ENCODE measurements around the gene ABCA2. TPM values are rescaled to one million over a fixed set of nuclear protein-coding genes. Genes with fewer than 3 reads are reported as not detected.

ABCA2 gene
- total RNA-seq, 1 donor from 2014 or later: 2.7 TPM

GRCh38 chr9:137020771-137021567 lies 7.1 kb downstream of the ABCA2 start:
- Histone ChIP-seq H4K20me1 (ENCODE audit: low read depth) (peaks cover 8% of the 10 kb centered on the region), H3K36me3 (no peaks in the 10 kb centered on the region)
- TF ChIP-seq CTCF (IDR thresholded peaks at IDR 0.05): no peak
- TF ChIP-seq EZH2 (IDR thresholded peaks at IDR 0.05): no peak
- no peak for TF ChIP-seq EZH2phosphoT487 (IDR thresholded peaks at IDR 0.05)

GRCh38 chr9:137019891-137020683 lies 8.0 kb downstream of the ABCA2 start:
- H3K9me3 ChIP-seq (ENCODE audit: low read depth): no peaks in the 10 kb centered on the region
- no peak overlapping the region for H3K4me2 ChIP-seq
- peaks cover 8% of the 10 kb centered on the region for H4K20me1 ChIP-seq (ENCODE audit: low read depth)
- H3K4me1 ChIP-seq: peaks cover 11% of the 10 kb centered on the region
- Mint-ChIP-seq H3K27me3 (ENCODE audit: insufficient read depth, low read depth) (peaks cover 5% of the 10 kb centered on the region), H3K36me3 (peaks cover 4% of the 10 kb centered on the region), H3K9me3 (no peaks in the 10 kb centered on the region), H3K4me3 (peak overlapping the region; percentile 67), H3K4me1 (no peaks in the 10 kb centered on the region), H3K27ac (no peak overlapping the region)
- no peak for DNase-seq (ENCODE audit: low spot score)
- peaks cover 7% of the 10 kb centered on the region for H3F3A ChIP-seq (ENCODE audit: low read depth)
- no peak overlapping the region for H3K4me3 ChIP-seq
- H3K27me3 ChIP-seq: no peaks in the 10 kb centered on the region
- H3K79me2 ChIP-seq (ENCODE audit: low read depth): no peaks in the 10 kb centered on the region
- no peak overlapping the region for H2AFZ ChIP-seq (replicated peaks)
- H3K9ac ChIP-seq: no peak overlapping the region
- H3K27ac ChIP-seq: no peak overlapping the region
- H3K36me3 ChIP-seq: no peaks in the 10 kb centered on the region
- TF ChIP-seq EZH2 (IDR thresholded peaks at IDR 0.05) (no peak), CTCF (IDR thresholded peaks at IDR 0.05) (no peak), EZH2phosphoT487 (IDR thresholded peaks at IDR 0.05) (no peak)

More at GRCh38 chr9:137020771-137021567, 7.1 kb downstream of the ABCA2 start:
- no peaks in the 10 kb centered on the region for H3K79me2 ChIP-seq (ENCODE audit: low read depth)
- Mint-ChIP-seq H3K4me1 (peaks cover 4% of the 10 kb centered on the region), H3K27ac (no peak overlapping the region), H3K36me3 (peaks cover 4% of the 10 kb centered on the region), H3K4me3 (no peak overlapping the region), H3K9me3 (no peaks in the 10 kb centered on the region), H3K27me3 (ENCODE audit: insufficient read depth, low read depth) (peaks cover 3% of the 10 kb centered on the region)
- H3F3A ChIP-seq (ENCODE audit: low read depth): peaks cover 7% of the 10 kb centered on the region
- no peaks in the 10 kb centered on the region for H3K27me3 ChIP-seq
- H3K4me2 ChIP-seq: no peak overlapping the region
- H3K9ac ChIP-seq: no peak overlapping the region
- H2AFZ ChIP-seq (replicated peaks): no peak overlapping the region
- no peak for DNase-seq (ENCODE audit: low spot score)
- peaks cover 17% of the 10 kb centered on the region for H3K4me1 ChIP-seq
- no peaks in the 10 kb centered on the region for H3K9me3 ChIP-seq (ENCODE audit: low read depth)
- no peak overlapping the region for H3K4me3 ChIP-seq
- H3K27ac ChIP-seq: no peak overlapping the region

- TF ChIP-seq EZH2 (IDR thresholded peaks at IDR 0.05): no peak
- no peak for TF ChIP-seq CTCF (IDR thresholded peaks at IDR 0.05)
- TF ChIP-seq EZH2phosphoT487 (IDR thresholded peaks at IDR 0.05): no peak
- H3K27ac Mint-ChIP-seq: no peak overlapping the region
- H3K4me1 ChIP-seq: peaks cover 11% of the 10 kb centered on the region
- no peaks in the 10 kb centered on the region for H3K27me3 ChIP-seq
- no peaks in the 10 kb centered on the region for H3K9me3 ChIP-seq (ENCODE audit: low read depth)
- H3K4me1 Mint-ChIP-seq: no peaks in the 10 kb centered on the region
- no peak for DNase-seq (ENCODE audit: low spot score)
- no peak overlapping the region for H3K4me2 ChIP-seq
- no peak overlapping the region for H3K27ac ChIP-seq
- H2AFZ ChIP-seq (replicated peaks): no peak overlapping the region
- no peak overlapping the region for H3K9ac ChIP-seq
- H3K79me2 ChIP-seq (ENCODE audit: low read depth): no peaks in the 10 kb centered on the region
- no peaks in the 10 kb centered on the region for H3K9me3 Mint-ChIP-seq
- H3K36me3 ChIP-seq: no peaks in the 10 kb centered on the region
- H3K4me3 Mint-ChIP-seq: no peak overlapping the region
- peaks cover 7% of the 10 kb centered on the region for H3F3A ChIP-seq (ENCODE audit: low read depth)
- H3K4me3 ChIP-seq: no peak overlapping the region
- H3K36me3 Mint-ChIP-seq: peaks cover 4% of the 10 kb centered on the region
- peaks cover 8% of the 10 kb centered on the region for H4K20me1 ChIP-seq (ENCODE audit: low read depth)
- peaks cover 5% of the 10 kb centered on the region for H3K27me3 Mint-ChIP-seq (ENCODE audit: insufficient read depth, low read depth)
These were observed 9.1 kb downstream of the ABCA2 start for GRCh38 chr9:137018761-137019559.
